AG04449 (cell line): ENCODE measurements around the gene PKP4.

Experiments used
- CTCF ChIA-PET: fragments of 350-600 bp; formaldehyde crosslinking; extraction: SDS; loops from one replicate; lab custom pipeline; 2021; ENCODE audit warnings: antibody characterized with exemption; lab: Yijun Ruan, JAX
- POLR2A ChIA-PET: fragments of 400-600, 350-600 bp; formaldehyde crosslinking; extraction: SDS; loops from one replicate; lab custom pipeline; 2020; ENCODE audit warnings: antibody characterized with exemption, inconsistent platforms; lab: Yijun Ruan, JAX
- DNase-seq: peaks from one replicate; pipeline ENCODE4 v3.0.0-alpha.2; 2010; ENCODE audit warnings: low read depth, low spot score
- H3K4me3 ChIP-seq: 2 replicates; pipeline ENCODE4 v1.5.1; 2011; ENCODE audit warnings: low read depth, mild to moderate bottlenecking, control low read depth, low read length
- CTCF ChIP-seq: IDR thresholded peaks from one replicate; pipeline ENCODE4 v1.5.1; 2011; ENCODE audit warnings: mild to moderate bottlenecking, moderate library complexity, low read length, control low read depth, inconsistent platforms; ENCODE audit not compliant: insufficient read depth; ENCODE audit errors: missing control alignments

Gene PKP4

GRCh38 chr2:158618891-158619490 lies 162.2 kb downstream of the PKP4 start:
- ChIA-PET CTCF (interaction anchor here (0.8 to 1.8 kb wide), 6 partner anchors 9 to 596 kb away, joined by 3 to 6 read pairs (median 3); no protein-coding TSS in a partner anchor), POLR2A (no interaction called here)
- no peak for TF ChIP-seq CTCF
- no peak overlapping the region for H3K4me3 ChIP-seq
- no peak for DNase-seq

- DNase-seq, result no peak
- ChIA-PET POLR2A (no interaction called here), CTCF (interaction anchor here (1.0 to 1.8 kb wide), 5 partner anchors 10 to 597 kb away, joined by 3 to 6 read pairs (median 3); no protein-coding TSS in a partner anchor)
- no peak for TF ChIP-seq CTCF
- no peak overlapping the region for H3K4me3 ChIP-seq
Observed at GRCh38 chr2:158619496-158619895, 162.7 kb downstream of the PKP4 start.

- CTCF ChIA-PET, result interaction anchor here (1.0 kb wide), 1 partner anchor 80 kb away, joined by 3 read pairs; no protein-coding TSS in a partner anchor
- TF ChIP-seq CTCF, result no peak
- no peak for DNase-seq
- POLR2A ChIA-PET, result no interaction called here
- no peak overlapping the region for H3K4me3 ChIP-seq
Observed at GRCh38 chr2:158620656-158621055, 163.9 kb downstream of the PKP4 start.

GRCh38 chr2:158624071-158624667 lies 167.4 kb downstream of the PKP4 start:
- no peak overlapping the region for H3K4me3 ChIP-seq
- DNase-seq, result no peak
- CTCF ChIA-PET, result interaction anchor here (0.7 to 1.0 kb wide), 3 partner anchors 9 to 129 kb away, joined by 3 to 4 read pairs (median 4); no protein-coding TSS in a partner anchor
- POLR2A ChIA-PET, result no interaction called here
- TF ChIP-seq CTCF, result no peak

GRCh38 chr2:158624961-158625360 lies 168.2 kb downstream of the PKP4 start:
- TF ChIP-seq CTCF, result no peak
- POLR2A ChIA-PET, result no interaction called here
- no peak overlapping the region for H3K4me3 ChIP-seq
- DNase-seq, result no peak
- CTCF ChIA-PET, result interaction anchor here (0.7 kb wide), 1 partner anchor 128 kb away, joined by 3 read pairs; no protein-coding TSS in a partner anchor

- POLR2A ChIA-PET, result no interaction called here
Observed at GRCh38 chr2:158629116-158629515, 172.4 kb downstream of the PKP4 start.

More at GRCh38 chr2:158629116-158629515, 172.4 kb downstream of the PKP4 start:
- TF ChIP-seq CTCF, result no peak
- no peak for DNase-seq
- no peak overlapping the region for H3K4me3 ChIP-seq
- CTCF ChIA-PET, result interaction anchor here (1.0 kb wide), 1 partner anchor 127 kb away, joined by 3 read pairs; no protein-coding TSS in a partner anchor
